AG09309 (cell line): ENCODE results near the gene FAR2.
A peak's percentile ranks its signal among the peaks of the same experiment; 100 is the strongest.

Experiments used
- DNase-seq: peaks from one replicate; pipeline ENCODE4 v3.0.0-alpha.2; 2010; ENCODE audit warnings: low read depth
- H3K4me3 ChIP-seq: 2 replicates; pipeline ENCODE4 v1.5.1; 2011; ENCODE audit warnings: mild to moderate bottlenecking, low read depth, low read length, moderate library complexity; ENCODE audit not compliant: control insufficient read depth
- TF ChIP-seq, protein P1 (sequence below): IDR thresholded peaks from 2 replicates; pipeline ENCODE4 v1.5.1; 2011; ENCODE audit warnings: mild to moderate bottlenecking, low read depth, low read length, inconsistent platforms; ENCODE audit not compliant: insufficient read depth, control insufficient read depth; ENCODE audit errors: missing control alignments

Gene FAR2

DNA sequence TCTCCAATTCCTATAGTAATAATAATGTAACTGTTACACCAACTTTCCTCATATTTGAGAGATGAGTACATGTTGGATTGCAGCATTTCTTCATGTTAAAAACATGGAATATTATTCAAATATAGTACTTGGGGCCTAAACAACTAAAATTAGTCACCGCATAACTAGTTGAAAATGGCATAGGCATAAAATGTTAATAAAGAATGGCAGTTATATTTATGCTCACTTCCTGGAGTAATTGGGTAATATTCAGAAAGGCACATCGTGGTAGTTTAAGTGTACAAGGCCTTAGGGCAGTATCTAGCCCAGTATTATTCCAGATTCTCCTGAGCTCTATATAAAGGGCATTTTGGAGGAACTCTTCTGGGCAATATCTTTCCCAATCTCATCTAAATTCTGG, 185.9 kb downstream of the FAR2 start:
- TF ChIP-seq, protein P1, sequence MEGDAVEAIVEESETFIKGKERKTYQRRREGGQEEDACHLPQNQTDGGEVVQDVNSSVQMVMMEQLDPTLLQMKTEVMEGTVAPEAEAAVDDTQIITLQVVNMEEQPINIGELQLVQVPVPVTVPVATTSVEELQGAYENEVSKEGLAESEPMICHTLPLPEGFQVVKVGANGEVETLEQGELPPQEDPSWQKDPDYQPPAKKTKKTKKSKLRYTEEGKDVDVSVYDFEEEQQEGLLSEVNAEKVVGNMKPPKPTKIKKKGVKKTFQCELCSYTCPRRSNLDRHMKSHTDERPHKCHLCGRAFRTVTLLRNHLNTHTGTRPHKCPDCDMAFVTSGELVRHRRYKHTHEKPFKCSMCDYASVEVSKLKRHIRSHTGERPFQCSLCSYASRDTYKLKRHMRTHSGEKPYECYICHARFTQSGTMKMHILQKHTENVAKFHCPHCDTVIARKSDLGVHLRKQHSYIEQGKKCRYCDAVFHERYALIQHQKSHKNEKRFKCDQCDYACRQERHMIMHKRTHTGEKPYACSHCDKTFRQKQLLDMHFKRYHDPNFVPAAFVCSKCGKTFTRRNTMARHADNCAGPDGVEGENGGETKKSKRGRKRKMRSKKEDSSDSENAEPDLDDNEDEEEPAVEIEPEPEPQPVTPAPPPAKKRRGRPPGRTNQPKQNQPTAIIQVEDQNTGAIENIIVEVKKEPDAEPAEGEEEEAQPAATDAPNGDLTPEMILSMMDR = no peak
- no peak overlapping the region for H3K4me3 ChIP-seq
- DNase-seq = no peak

- no peak overlapping the region for H3K4me3 ChIP-seq
- TF ChIP-seq, protein P1 = no peak
- no peak for DNase-seq
Measured at GRCh38 chr12:29337325-29337724, 188.2 kb downstream of the FAR2 start.

GRCh38 chr12:29343022-29343799, 194.1 kb downstream of the FAR2 start:
- H3K4me3 ChIP-seq = no peak overlapping the region
- TF ChIP-seq, protein P1 = no peak
- DNase-seq = no peak

DNA sequence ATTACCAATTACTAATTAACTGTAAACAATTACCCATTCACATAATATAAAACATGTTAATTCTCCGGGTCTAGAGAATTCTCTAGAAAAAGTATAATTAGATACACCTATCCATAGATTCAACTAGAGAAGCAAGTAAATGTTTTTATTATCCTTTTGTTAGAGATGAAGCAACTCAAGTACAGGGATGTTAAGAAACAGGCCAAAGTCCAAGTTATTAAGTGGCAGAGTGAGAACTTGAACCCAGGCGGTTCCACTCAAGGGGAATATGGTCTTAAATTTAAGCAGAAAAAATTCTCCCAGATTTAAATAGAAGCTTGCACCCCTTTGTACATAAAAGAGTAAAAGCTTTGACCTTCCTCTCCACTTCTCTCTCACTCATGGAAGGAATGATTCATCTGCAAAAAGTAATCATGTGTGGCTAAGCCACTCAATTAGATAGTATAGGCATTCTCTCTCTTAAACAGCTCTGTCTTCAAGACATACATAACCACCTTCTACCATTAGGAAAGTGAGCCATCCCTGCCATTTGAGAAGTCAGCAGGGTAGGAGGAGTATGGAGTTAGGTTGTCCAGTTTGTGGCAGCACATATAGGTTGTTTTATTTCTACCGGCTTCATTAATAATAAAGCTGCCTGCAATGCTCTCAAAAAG, 197.8 kb downstream of the FAR2 start:
- no peak for DNase-seq
- TF ChIP-seq, protein P1 = no peak

GRCh38 chr12:29350080-29350479, 201.0 kb downstream of the FAR2 start:
- peak; percentile 67 for DNase-seq
- no peak overlapping the region for H3K4me3 ChIP-seq
- TF ChIP-seq, protein P1 = no peak

More for the DNA sequence above, 197.8 kb downstream of the FAR2 start:
- no peak overlapping the region for H3K4me3 ChIP-seq

GRCh38 chr12:29354954-29355353, 205.9 kb downstream of the FAR2 start:
- no peak for DNase-seq
- TF ChIP-seq, protein P1 = no peak
- H3K4me3 ChIP-seq = no peak overlapping the region

DNA sequence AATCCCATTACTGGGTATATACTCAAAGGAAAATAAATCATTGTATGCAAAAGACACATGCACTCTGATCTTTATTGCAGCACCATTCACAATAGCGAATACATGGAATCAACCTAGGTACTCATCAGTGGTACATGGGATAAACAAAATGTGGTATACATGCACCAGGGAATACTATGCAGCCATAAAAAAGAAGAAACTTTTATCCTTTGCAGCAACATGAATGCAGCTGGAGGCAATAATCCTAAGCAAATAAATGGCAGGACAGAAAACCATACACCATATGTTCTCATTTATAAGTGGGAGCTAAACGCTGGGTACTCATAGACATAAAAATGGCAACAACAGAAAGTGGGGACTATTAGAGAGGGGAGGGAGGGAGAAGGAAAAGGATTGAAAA, 216.0 kb downstream of the FAR2 start:
- DNase-seq = no peak
- H3K4me3 ChIP-seq = no peak overlapping the region
- TF ChIP-seq, protein P1 = no peak
